HG03175 (cell line): ENCODE measurements around the gene TMEM270.
"Not testable (repeated sequence)": the region's sequence is repeated elsewhere in the genome, so short reads cannot be mapped to it uniquely, and the experiment has no call there.

Source experiments
- ATAC-seq: cut with Tn5 transposase; IDR thresholded peaks from one replicate; pipeline ENCODE4 v1.9.1; 2021; ENCODE audit warnings: mild to moderate bottlenecking, moderate library complexity; ENCODE audit not compliant: unreplicated experiment

TMEM270 gene, protein sequence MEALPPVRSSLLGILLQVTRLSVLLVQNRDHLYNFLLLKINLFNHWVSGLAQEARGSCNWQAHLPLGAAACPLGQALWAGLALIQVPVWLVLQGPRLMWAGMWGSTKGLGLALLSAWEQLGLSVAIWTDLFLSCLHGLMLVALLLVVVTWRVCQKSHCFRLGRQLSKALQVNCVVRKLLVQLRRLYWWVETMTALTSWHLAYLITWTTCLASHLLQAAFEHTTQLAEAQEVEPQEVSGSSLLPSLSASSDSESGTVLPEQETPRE

DNA sequence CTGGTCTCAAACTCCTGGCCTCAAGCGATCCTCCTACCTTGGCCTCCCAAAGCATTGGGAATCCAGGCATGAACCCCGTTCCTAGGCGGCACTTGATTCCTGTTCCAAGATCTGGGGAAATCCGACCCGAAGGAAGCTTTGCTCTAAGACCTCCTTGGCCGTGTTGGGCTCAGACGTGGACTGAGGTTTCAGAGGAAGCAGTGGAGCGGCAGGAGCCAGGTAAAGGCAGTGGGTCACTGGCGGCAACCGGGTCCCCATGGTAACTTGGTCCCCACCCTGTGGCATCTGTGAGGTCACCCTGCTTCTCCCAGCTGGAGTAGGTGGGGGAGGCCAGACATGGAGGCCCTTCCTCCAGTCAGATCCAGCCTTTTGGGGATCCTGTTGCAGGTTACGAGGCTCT is at the start of gene TMEM270:
Gene TMEM270, plus strand, starts transcription at position 301 of the 400 bp plus-strand sequence. Its CDS starts 36 bp downstream, at position 337.
- ATAC-seq = no peak

DNA sequence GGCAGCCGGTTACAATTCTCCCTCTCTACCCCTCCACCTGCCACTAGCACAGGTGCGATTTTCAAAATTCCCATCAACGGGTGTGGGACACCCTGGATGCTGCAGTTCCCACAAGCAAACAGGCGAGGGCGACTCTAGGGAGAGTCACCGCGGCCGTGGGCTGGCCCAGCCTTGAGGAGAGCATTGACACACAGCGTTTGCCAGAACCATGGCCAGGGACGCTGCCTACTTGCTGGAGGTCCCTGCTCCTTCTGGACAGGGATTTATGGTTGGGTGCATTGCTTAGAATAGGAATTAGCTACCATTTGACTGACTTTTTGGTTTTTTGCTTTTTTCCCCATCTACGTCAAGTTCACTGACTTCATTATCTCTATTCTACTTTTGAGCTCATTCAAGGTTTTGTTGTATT is 49.2 kb upstream of the TMEM270 start:
- ATAC-seq = no peak

DNA sequence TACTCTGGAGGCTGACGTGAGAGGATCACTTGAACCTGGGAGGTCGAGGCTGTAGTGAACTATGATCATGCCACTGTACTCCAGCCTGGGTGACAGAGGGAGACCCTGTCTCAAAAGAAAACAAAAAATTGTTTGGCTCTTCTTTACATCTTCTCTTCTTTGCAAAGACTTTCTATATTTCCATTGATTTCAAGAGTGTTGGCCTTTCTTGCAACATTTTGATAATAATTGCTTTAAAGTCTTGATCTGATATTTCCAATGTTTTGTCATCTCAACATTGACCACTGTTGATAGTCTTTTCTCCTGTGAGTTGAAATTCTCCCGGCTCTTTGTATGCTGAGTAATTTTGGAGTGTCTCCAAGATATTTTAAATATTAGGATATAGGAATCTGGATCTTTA is 48.0 kb upstream of the TMEM270 start:
- ATAC-seq = no peak

DNA sequence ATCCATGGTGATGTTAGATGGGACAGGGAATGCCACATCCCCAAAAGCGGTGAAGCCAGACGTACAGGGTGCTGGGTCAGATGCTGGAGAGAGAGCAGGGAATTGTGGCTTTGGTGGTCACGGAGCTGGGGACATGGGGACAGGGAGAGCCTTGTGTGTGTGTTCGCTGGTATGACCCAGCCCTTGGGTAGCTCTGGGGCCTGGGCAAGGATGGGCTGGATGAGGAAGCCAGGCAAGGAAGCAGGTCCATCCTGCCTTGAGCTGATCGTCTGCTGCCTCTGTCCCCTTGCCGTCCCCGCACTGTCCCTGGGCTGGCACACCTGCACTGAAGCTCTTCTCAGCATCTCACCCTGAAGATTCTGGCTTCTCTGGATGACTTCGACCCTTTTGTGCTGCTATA is 45.5 kb upstream of the TMEM270 start:
- no peak for ATAC-seq

DNA sequence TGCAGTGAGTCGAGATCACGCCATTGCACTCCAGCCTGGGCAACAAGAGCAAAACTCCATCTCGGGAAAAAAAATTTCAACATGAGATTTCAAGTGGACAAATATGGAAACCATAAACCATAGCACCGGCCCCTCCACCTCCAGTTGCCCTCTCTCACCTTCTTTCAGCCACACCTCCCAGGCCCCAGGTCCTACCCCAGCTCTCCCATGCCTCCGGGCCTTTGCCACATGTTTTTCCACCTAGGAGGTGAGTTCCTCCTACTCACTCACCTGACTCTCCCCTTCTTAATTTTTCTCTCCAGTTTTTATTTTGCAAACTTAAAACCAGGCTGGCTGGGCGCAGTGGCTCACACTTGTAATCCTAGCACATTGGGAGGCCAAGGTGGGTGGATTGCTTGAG is 43.8 kb upstream of the TMEM270 start:
- no peak for ATAC-seq

DNA sequence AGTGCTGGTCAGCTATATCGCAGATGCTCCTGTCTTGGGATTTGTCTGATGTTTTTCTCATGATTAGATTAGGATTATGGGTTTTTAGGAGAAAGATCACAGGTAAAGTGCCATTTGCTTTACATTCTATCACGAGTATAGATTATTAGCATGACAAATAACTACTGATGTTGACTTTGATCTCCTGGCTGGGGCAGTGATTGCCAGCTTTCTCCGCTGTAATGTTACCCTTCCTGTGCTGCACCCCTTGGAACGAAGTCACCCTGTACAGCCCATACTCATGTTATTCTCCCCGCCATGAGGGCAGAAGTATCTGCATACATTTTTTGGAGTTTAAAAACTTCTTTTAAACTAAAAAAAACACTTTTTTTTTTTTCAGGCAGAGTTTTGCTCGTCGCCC is 40.9 kb upstream of the TMEM270 start:
- no peak for ATAC-seq

DNA sequence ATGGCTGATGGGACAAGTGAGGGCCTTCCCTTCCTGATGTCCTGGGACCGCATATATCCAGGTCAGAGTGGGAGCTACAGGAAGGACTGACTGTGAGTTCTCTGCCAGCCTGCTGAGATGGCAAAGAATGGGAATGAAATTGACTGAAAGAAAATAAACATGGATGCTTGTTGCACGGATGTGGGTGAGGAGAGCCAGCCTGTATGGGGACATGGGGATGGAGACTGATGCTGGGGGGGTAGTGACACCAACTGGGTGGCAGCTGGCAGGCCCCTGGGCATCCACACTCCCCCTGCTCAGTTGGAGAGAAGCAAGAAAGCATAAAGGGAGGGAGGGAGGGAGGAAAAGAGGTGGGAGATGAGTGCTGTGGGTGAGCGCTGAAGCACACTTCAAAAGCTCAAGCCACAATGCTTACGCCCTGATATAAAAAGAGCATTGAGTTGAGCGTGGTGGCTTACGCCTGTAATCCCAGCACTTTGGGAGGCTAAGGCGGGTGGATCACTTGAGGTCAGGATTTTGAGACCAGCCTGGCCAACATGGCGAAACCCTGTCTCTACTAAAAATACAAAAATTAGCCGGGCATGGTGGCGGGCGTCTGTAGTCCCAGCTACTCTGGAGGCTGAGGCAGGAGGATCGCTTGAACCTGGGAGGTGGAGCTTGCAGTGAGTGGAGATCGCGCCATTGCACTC is 39.2 kb upstream of the TMEM270 start:
- not testable (repeated sequence) for ATAC-seq

DNA sequence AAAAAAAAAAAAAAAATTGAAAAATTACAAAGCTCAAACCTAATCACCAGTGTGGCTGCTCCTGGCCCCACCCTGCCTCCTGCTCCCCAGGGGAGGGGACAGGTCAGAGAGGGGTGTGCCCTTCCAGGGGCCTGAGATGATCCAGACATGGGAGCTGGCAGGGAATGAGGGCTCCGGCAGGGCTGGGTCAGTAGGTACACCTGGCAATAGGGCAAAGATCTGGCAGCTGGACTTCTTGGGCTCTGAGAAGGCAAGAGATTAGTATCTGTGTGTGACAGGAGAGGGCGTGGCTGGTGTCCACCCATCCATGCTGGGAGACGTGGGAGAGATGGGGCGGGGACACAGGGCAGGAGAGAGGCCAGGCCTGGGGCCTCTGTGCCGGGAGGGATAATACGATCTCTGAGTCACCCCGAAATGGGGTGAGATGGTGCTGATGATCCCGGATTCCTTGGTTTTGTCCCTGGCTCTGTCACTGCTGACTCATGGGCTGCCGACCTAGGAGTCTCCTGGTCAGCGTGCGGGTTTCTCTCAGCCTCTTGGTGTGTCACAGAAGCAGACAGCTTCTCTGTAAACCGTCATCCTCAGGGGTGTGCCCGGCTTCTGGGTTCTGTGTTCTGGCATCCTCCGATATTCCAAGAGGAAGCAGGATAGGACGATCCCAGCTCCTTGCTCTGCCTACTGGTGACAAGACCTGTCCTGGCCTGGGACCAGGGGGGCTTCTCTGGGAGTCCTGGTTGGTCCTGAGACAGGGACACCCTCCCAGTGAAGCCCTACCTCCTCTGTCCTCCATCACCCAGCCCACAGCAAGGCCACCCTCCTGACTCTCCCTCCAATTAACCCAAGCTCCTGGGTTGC is 38.4 kb upstream of the TMEM270 start:
- no peak for ATAC-seq

DNA sequence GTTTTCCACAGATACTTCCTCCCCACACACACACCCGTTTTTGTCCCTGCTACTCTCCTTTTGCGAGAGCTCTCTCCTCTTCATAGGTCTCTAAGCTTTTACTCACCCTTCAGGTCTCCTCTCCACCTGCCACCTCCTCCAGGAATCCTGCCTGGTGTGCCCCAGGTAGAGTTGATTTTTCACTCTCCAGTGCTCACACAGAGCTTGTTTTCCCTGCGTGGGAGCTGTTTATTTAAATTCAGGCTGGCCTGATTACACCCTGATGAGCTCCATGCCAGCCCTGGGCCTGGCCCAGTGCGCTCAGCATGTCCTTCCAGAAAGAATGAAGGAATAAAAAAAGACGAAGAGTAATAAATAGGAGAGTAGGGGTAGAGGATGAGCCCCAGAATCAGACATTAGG is 37.7 kb upstream of the TMEM270 start:
- no peak for ATAC-seq

DNA sequence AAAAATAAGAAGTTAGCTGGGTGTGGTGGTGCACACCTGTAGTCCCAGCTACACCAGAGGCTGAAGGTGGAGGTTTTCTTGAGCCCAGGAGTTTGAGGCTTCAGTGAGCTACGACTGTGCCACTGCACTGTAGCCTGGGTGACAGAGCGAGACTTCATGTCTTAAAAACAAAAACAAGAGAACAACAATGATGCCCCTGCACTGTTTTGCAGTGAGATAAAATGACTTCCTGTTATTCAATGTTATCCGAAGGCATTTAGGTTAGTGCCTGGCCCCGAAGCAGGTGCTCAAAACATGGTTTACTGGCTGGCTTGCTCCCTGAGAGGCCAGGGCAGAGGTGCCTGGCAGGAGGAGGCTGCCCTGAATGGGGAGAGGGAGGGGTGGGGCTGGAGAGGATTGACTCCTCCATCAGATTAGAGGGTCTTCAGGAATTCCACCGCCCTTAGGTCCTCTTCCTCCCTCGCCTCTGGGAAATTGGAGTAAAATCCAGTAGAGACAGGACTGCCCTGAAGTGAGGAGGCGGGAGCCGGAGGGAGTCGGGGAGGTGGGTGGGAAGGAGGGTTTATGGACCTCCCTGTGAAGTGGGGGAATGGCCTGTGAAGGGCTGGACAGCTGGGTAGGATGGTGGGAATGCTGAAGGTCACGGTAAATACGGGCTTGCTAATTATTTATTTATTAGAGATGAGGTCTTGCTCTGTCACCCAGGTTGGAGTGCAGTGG is 36.9 kb upstream of the TMEM270 start:
- no peak for ATAC-seq

DNA sequence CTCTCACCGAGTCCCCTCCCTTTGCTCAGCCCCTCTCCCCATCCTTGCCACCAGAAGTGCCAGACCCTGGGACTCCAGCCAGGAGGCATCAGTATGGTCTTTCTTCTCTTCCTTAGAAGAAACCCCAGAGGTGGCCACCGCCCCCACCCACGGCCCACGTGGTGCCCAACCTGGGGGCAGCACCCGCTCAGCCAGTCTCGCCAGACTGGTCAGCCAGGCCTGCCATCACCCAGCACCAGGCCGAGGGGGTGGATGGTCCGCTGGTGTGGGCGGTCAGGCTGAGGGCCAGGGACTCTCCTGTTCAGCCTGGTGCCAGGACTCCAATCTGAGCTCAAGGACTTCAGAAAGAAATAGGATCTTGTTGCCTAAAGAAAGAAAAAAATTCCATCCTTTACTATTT is 36.0 kb upstream of the TMEM270 start:
- ATAC-seq = no peak

DNA sequence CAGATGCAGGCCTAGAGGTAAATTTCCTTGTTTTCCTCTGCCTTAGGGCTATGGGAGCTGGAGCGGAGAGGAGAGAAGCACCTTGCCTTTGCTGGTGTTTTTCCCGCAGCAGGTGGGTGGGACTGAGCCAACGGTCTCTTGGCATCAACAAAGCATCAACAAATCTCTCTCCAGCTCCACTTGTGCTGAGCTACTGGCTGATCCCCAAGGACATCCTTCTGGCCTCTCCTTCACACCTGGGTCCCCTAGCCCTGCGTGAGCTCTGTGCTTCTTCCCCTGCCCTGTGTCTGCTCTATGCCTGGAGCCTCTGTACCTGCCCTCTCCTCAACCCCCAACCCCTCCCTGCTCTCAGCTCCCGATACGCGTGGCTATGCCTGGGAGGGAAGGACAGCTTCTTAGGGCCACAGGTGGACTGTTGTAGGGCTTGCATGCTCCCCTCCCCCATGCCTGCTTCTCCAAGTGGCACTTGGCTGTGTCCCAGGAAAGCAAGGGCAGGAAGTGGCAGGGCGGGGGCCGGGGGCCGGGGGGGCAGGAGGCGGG is 33.3 kb upstream of the TMEM270 start:
- ATAC-seq = no peak

DNA sequence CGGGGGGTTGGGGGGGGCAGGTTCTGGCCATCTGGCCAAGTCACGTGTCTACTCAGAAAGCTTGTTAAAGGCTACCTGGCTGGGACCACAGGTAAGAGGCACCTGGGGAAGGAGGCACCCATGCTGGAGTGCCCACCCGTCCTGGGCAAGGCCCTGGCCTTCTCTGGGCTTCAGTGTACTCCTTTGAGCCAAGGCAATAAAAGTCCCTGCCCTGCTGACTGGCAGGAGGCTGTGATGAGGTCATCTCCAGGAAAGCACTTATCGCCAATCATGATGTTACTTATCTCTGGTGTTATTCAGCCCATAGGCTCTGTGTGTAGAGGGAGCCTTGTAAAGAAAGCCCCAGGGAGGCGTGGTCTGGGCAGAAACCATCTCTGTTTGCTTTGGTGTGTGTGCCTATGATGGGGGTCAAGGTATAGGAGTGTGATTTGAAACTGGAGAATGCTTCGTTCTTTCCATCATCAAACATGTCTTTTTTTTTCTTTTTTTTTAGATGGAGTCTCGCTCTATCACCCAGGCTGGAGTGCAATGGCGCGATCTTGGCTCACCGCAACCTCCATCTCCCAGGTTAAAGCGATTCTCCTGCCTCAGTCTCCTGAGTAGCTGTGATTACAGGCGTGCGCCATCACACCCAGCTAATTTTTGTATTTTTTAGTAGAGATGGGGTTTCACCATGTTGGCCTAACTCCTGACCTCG is 32.7 kb upstream of the TMEM270 start:
- ATAC-seq = no peak

DNA sequence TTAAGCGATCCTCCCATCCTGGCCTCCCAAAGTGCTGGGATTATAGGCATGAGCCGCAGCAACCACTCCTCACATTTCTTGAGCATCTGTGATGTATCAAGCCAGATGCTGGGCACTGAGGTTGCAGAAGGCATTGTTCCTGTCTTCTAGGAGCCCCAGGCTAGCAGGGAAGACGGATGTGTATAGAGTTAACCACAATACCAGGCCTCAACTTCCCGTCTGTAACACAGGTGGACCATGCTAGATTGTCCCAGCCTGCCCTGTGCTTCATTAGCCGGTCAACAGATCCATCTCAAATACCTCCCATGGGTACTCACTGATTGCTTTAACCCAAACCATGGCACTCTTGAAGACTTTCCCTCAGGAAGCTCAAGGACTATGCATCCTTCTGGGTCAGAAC is 32.0 kb upstream of the TMEM270 start:
- no peak for ATAC-seq

DNA sequence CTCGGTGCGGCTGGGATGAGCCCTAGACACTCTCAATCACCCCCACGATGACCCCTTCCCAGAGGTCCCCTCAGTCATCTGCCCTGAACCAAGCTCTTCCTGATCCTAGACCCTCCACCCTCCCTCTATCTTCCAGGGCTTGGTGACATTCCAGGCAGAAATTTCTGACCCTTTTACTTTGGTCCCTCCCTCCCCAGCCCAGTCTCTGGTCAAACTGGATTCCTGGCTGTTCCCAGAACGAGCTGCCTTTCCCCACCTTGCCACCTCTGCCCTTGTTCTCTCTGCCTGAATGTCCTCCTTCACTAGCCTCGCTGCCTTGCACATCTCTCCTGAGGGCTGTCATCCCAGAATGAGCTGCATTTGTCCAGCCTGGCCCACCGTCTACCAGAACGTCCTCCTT is 31.5 kb upstream of the TMEM270 start:
- ATAC-seq = no peak

DNA sequence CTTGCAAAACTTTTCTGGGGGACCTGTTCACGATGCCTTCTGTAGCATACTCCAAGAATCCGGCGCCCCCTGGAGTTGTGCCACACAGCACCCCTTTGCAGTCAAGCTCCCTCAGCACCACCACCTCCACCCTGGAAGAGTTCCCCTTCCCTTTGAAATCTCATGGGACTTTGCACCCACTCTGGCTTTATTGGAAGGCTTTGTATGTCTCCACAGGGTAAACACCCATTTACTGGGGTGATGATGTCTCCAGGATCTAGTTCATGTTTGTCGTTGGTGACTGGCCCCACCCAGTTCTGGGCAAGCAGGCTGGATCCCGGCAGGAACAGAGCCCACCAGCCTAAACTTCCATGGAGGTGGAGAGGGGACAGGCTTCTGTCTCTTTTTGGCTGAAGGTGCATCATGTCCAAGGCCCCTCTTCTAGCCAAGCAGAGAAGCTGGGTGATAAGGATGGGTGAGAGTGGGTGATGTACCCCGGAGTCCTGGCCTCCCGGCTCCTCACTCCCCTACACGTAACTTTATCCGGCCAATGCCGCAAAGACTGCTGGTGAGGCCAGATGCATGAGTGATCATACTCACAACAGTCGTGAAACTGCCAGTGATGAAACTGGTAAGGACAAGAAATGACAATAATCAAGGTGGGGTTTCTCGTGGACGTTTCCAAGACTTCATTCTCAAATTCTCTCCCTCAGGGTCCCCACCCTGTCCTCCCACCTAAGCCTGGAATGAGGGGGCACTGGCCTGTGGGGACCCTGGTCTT is 30.9 kb upstream of the TMEM270 start:
- no peak for ATAC-seq

DNA sequence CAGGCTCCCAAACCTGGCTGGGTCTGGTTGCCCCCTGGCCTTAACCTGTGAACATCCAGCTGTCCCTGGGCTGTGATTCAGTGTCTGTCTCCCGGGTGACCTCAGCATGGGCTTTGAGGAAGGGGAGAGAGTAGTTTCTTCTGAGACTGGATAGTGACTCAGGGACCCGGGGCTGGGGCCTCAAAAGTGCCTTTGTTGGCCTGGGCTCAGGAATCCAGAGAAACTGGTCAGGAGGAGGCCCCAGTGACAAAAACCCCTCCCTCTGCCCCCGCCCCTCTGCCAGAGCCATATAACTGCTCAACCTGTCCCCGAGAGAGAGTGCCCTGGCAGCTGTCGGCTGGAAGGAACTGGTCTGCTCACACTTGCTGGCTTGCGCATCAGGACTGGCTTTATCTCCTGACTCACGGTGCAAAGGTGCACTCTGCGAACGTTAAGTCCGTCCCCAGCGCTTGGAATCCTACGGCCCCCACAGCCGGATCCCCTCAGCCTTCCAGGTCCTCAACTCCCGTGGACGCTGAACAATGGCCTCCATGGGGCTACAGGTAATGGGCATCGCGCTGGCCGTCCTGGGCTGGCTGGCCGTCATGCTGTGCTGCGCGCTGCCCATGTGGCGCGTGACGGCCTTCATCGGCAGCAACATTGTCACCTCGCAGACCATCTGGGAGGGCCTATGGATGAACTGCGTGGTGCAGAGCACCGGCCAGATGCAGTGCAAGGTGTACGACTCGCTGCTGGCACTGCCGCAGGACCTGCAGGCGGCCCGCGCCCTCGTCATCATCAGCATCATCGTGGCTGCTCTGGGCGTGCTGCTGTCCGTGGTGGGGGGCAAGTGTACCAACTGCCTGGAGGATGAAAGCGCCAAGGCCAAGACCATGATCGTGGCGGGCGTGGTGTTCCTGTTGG is 30.0 kb upstream of the TMEM270 start, which contains the start of gene CLDN4:
Gene CLDN4, plus strand, starts transcription at position 316 of the 903 bp plus-strand sequence. Its CDS starts 206 bp downstream, at position 522.
- no peak for ATAC-seq

DNA sequence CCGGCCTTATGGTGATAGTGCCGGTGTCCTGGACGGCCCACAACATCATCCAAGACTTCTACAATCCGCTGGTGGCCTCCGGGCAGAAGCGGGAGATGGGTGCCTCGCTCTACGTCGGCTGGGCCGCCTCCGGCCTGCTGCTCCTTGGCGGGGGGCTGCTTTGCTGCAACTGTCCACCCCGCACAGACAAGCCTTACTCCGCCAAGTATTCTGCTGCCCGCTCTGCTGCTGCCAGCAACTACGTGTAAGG is 29.4 kb upstream of the TMEM270 start:
- no peak for ATAC-seq
